Neural crest cell (in vitro differentiated cells): Measurements from ENCODE around the gene UBASH3B. TPM values are rescaled to one million over a fixed set of nuclear protein-coding genes. Genes with fewer than 3 reads are reported as not detected.

Experiments
- DNase-seq: peaks from one replicate; pipeline ENCODE4 v3.0.0; 2021; ENCODE audit warnings: low read depth, mixed read lengths, low spot score
- H3K27ac Mint-ChIP-seq: one replicate; pipeline ENCODE4 v1.8.0; 2021; ENCODE audit warnings: mild to moderate bottlenecking, mixed read lengths; ENCODE audit not compliant: unreplicated experiment
- H3K27me3 Mint-ChIP-seq: 2 replicates; pipeline ENCODE4 v1.8.0; 2021; ENCODE audit warnings: low read depth, mild to moderate bottlenecking, mixed read lengths
- H3K36me3 Mint-ChIP-seq: 2 replicates; pipeline ENCODE4 v1.8.0; 2021; ENCODE audit warnings: low read depth, mild to moderate bottlenecking, mixed read lengths
- H3K4me1 Mint-ChIP-seq: 2 replicates; pipeline ENCODE4 v1.8.0; 2021; ENCODE audit warnings: mixed read lengths
- H3K4me3 Mint-ChIP-seq: one replicate; pipeline ENCODE4 v1.8.0; 2021; ENCODE audit warnings: mild to moderate bottlenecking, mixed read lengths
- H3K9me3 Mint-ChIP-seq: 2 replicates; pipeline ENCODE4 v1.8.0; 2021; ENCODE audit warnings: mixed read lengths
- total RNA-seq: library from RNA; stranded (reverse); gene quantifications from 2 replicates; pipeline ENCODE4 v1.2.1, GENCODE V29; 2021
- TF ChIP-seq, protein P1 (sequence below): fragments of 200-600 bp; sonication (generic); conservative IDR thresholded peaks from 2 replicates; pipeline ENCODE4 v1.5.0; 2021; ENCODE audit warnings: antibody characterized with exemption, mild to moderate bottlenecking

UBASH3B gene
- total RNA-seq, 1 donor from 2014 or later, result 6.8 TPM

DNA sequence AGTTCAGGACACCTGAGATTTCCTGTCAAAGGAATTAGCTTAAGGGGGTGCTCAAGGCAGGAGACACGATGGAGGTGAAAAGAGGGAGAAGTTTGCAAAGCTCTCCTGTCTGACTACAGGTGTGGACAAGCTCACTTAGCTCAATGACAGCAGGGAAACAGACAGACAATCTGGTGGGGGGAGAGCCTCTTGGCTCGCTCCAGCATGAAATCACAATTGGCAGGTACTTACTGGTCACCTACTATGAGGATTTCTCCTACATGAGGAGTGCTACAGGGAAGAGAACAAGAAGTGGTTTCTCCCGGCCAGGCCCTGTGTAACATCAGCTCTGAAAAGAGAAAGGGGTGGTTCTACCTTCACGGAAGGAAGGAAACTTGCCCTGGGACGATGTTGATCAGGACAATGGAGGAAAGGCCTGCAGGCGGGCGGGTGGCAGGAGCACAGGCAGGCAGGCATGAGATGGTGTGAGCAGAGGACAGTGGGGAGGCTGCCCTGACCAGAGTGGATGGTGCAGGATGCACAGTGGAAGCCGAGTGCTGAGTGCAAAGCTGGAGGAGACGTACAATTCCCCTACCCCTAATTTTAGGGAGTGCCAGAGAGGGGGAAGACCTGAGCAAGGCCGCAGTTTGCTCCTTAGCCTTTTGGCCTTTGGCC lies 124.9 kb downstream of the UBASH3B start:
- H3K4me1 Mint-ChIP-seq, result peaks cover 12% of the 10 kb centered on the region
- H3K27ac Mint-ChIP-seq, result peak overlapping the region; percentile 15
- TF ChIP-seq, protein P1, sequence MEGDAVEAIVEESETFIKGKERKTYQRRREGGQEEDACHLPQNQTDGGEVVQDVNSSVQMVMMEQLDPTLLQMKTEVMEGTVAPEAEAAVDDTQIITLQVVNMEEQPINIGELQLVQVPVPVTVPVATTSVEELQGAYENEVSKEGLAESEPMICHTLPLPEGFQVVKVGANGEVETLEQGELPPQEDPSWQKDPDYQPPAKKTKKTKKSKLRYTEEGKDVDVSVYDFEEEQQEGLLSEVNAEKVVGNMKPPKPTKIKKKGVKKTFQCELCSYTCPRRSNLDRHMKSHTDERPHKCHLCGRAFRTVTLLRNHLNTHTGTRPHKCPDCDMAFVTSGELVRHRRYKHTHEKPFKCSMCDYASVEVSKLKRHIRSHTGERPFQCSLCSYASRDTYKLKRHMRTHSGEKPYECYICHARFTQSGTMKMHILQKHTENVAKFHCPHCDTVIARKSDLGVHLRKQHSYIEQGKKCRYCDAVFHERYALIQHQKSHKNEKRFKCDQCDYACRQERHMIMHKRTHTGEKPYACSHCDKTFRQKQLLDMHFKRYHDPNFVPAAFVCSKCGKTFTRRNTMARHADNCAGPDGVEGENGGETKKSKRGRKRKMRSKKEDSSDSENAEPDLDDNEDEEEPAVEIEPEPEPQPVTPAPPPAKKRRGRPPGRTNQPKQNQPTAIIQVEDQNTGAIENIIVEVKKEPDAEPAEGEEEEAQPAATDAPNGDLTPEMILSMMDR, result no peak
- H3K4me3 Mint-ChIP-seq, result no peak overlapping the region
- H3K36me3 Mint-ChIP-seq, result no peaks in the 10 kb centered on the region
- no peaks in the 10 kb centered on the region for H3K9me3 Mint-ChIP-seq
- peaks cover 7% of the 10 kb centered on the region for H3K27me3 Mint-ChIP-seq
- DNase-seq, result no peak

DNA sequence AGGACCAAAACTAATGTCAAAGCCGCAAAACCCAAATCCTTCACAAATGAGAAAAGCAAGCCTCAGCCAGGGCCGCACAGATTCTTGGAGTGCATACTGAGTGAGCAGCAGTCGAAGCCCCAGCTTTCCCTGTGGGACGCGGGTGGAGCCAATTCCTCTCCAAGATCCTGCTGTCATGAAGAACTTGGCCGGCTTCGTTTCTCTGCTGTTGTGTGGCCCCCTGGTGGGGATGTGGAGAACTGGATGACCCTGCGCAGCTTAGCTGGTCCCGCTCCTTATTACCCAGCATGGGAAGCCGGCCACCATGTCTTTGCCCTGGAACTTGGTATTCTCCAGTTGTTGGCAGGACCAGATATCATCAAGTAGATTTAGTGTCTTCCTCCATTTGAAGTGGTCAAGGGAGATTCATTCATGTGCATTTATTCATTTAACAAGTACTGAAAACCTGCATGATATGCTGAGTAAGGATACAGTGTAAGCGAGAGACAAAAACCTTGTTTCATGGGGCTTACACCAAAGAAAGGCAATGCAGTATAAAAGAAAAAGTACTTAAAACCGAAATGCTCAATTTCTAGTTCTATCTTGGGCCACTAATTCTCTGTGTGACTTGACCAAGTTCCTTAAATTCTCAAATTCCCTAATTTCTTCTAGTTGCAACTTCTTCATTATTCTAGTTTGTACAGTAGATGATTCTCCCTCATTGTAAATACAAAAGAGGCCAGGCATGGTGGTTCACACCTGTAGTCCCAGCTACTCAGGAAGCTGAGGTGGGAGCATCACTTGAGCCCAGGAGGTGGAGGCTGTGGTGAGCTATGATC lies 126.1 kb downstream of the UBASH3B start:
- Mint-ChIP-seq H3K9me3 (no peaks in the 10 kb centered on the region), H3K4me3 (no peak overlapping the region), H3K36me3 (no peaks in the 10 kb centered on the region), H3K27me3 (peaks cover 2% of the 10 kb centered on the region), H3K27ac (no peak overlapping the region), H3K4me1 (peaks cover 12% of the 10 kb centered on the region)
- peak; percentile 91 for DNase-seq
- TF ChIP-seq, protein P1, result peak; percentile 90

DNA sequence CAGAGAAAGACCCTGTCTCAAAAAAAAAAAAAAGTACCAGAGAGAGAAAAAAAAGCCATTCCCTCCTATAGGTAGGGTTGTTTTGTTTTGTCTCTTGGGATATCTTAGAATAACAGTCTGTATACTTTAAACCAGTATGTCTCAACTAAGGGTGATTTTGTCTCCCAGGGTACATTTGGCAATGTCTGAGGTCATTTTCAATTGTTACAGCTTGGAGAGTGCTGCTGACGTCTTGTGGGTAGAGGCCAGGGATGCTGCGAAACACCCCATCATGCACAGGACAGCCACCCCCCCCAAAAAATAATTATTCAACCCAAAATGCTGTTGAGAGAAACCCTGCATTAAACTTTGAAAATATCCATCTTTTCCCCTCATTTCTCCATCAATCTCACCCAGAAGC lies 126.7 kb downstream of the UBASH3B start:
- TF ChIP-seq, protein P1, result no peak
- no peaks in the 10 kb centered on the region for H3K9me3 Mint-ChIP-seq

DNA sequence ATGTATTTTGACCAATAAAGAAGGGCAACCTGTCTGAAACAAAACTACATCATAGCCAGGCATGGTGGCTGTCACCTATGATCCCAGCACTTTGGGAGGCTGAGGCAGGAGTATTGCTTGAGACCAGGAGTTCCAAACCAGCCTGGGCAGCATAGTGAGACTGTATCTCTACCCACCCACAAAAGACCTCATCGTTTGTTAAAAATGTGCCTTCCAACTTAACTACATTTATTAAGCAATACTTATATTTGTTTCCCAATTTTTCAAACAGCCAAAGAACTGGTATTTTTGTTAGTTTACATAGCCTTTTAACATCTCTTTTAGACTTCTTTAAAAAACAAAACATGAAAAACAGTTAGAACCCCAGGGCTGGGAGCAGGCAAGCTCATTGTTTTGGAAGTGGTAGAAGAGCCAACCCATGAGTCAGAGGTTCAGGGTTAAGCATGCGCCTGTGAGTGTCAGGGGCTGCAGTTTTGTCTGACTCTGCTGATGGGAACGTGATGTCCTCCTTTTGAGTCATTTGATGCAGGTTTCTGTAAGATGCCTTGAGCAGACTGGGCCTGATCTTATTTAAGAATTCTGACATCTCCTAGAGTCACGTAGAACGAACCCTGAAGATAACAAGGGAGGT lies 128.9 kb downstream of the UBASH3B start:
- no peaks in the 10 kb centered on the region for H3K9me3 Mint-ChIP-seq
- TF ChIP-seq, protein P1, result no peak
- no peak overlapping the region for H3K27ac Mint-ChIP-seq
- no peak for DNase-seq
- H3K27me3 Mint-ChIP-seq, result peaks cover 2% of the 10 kb centered on the region
- no peaks in the 10 kb centered on the region for H3K36me3 Mint-ChIP-seq
- no peak overlapping the region for H3K4me3 Mint-ChIP-seq
- H3K4me1 Mint-ChIP-seq, result peaks cover 12% of the 10 kb centered on the region

More for the DNA sequence above, 126.7 kb downstream of the UBASH3B start:
- Mint-ChIP-seq H3K27ac (no peak overlapping the region), H3K36me3 (no peaks in the 10 kb centered on the region), H3K4me1 (peaks cover 12% of the 10 kb centered on the region), H3K27me3 (peaks cover 2% of the 10 kb centered on the region), H3K4me3 (no peak overlapping the region)
- DNase-seq, result no peak

DNA sequence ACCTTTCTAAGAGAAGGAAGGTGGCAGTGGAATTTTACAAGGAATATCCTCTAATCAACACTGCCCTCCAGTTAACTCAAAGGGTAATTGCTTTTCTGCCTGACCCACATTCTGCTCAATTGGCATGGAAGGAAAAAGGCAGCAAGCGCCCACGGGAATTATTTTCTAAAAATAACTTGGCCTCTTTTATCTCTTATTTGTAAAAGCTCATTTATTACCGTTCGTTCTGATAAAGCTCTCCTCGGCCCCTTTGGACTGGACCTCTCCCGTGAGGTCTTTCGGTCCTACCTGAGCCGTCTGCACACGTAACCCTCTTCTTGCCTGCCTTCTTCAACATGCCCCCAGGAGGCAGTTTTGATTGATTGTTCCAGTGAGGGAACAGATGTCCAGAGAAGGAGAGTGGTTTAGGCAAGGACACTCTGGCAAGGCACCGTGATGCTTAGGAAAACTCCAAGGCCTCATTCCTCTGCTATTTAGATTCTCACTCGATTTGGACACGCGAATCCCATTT lies 129.6 kb downstream of the UBASH3B start:
- Mint-ChIP-seq H3K9me3 (no peaks in the 10 kb centered on the region), H3K36me3 (no peaks in the 10 kb centered on the region), H3K4me3 (no peak overlapping the region), H3K27me3 (peaks cover 2% of the 10 kb centered on the region), H3K4me1 (peaks cover 12% of the 10 kb centered on the region), H3K27ac (peak overlapping the region; percentile 57)
- TF ChIP-seq, protein P1, result no peak
- DNase-seq, result no peak
